ENCODE results near the gene POPDC3. TPM values are rescaled to one million over a fixed set of nuclear protein-coding genes. Genes with fewer than 3 reads are reported as not detected.

Gene POPDC3
- total and polyA plus RNA-seq, 2 donors (not counting 1 experiment from before 2014, with no cell fraction given), result not detected

- H4K20me1 ChIP-seq (ENCODE audit: control insufficient read depth, insufficient read depth, low read length, poor library complexity, severe bottlenecking), result no peaks in the 10 kb centered on the region
- WGBS (ENCODE audit: insufficient coverage), result 100% methylated on average over 3 of the region's 5 CpGs
- no peak overlapping the region for H2AFZ ChIP-seq (ENCODE audit: insufficient read depth, low read depth, low read length, poor library complexity, severe bottlenecking)
- no peak overlapping the region for H3K27ac ChIP-seq (ENCODE audit: low read length in 2 of 2)
- Mint-ChIP-seq H3K27ac (no peak overlapping the region), H3K27me3 (peaks cover 53% of the 10 kb centered on the region), H3K4me1 (peaks cover 3% of the 10 kb centered on the region), H3K9me3 (ENCODE audit: insufficient read depth) (no peaks in the 10 kb centered on the region), H3K4me3 (no peak overlapping the region)
- H3K9ac ChIP-seq (ENCODE audit: low read length), result no peak overlapping the region
- TF ChIP-seq EZH2 (IDR thresholded peaks at IDR 0.05; ENCODE audit: borderline replicate concordance, insufficient read depth, low read depth, low read length, poor library complexity, severe bottlenecking) (no peak), CTCF (IDR thresholded peaks at IDR 0.05) (no peak)
- no peak overlapping the region for H3K4me3 ChIP-seq (ENCODE audit: control extremely low read depth in 1 of 5, extremely low read depth in 1 of 5, insufficient read depth in 1 of 5, low read depth in 2 of 5, low read length in 4 of 5)
- no peaks in the 10 kb centered on the region for H3K4me1 ChIP-seq (ENCODE audit: control insufficient read depth in 2 of 2, insufficient read depth in 2 of 2, low read length in 2 of 2)
- H3K36me3 ChIP-seq (replicated peaks in 1 of 2; ENCODE audit: control extremely low read depth in 1 of 2, control insufficient read depth in 1 of 2, extremely low read depth in 1 of 2, insufficient read depth in 2 of 2, low read length in 1 of 2), result no peaks in the 10 kb centered on the region
- no peak overlapping the region for H3K4me2 ChIP-seq (replicated peaks; ENCODE audit: low read depth, low read length, poor library complexity, severe bottlenecking)
- ChIA-PET CTCF (no interaction called here), POLR2A (no interaction called here)
- intact Hi-C loops (cut with micrococcal nuclease), result no loop called here
- ATAC-seq (ENCODE audit: low read depth) (no peak), DNase-seq (no peak)
- H3K9me3 ChIP-seq (ENCODE audit: control extremely low read depth in 1 of 3, control insufficient read depth in 2 of 3, insufficient read depth in 1 of 3, low read length in 2 of 3), result no peaks in the 10 kb centered on the region
- H3K27me3 ChIP-seq (replicated peaks in 1 of 4; ENCODE audit: control extremely low read depth in 1 of 4, control insufficient read depth in 3 of 4, insufficient read depth in 4 of 4, low read length in 3 of 4), result peaks cover 0 to 18% (median 11%) of the 10 kb centered on the region in 4 experiments
- no peaks in the 10 kb centered on the region for H3K79me2 ChIP-seq (ENCODE audit: control insufficient read depth, insufficient read depth, low read length)
These were observed 1.2 kb downstream of the POPDC3 start for GRCh38 chr6:105178636-105179035.

GRCh38 chr6:105178110-105178509, 1.7 kb downstream of the POPDC3 start:
- no peak overlapping the region for H3K27ac ChIP-seq (ENCODE audit: low read length in 2 of 2)
- Mint-ChIP-seq H3K4me1 (peaks cover 3% of the 10 kb centered on the region), H3K4me3 (no peak overlapping the region), H3K9me3 (ENCODE audit: insufficient read depth) (no peaks in the 10 kb centered on the region), H3K27me3 (peaks cover 55% of the 10 kb centered on the region), H3K27ac (no peak overlapping the region)
- ATAC-seq (ENCODE audit: low read depth) (no peak), DNase-seq (no peak)
- no peaks in the 10 kb centered on the region for H3K9me3 ChIP-seq (ENCODE audit: control extremely low read depth in 1 of 3, control insufficient read depth in 2 of 3, insufficient read depth in 1 of 3, low read length in 2 of 3)
- no peaks in the 10 kb centered on the region for H4K20me1 ChIP-seq (ENCODE audit: control insufficient read depth, insufficient read depth, low read length, poor library complexity, severe bottlenecking)
- no peaks in the 10 kb centered on the region for H3K79me2 ChIP-seq (ENCODE audit: control insufficient read depth, insufficient read depth, low read length)
- intact Hi-C loops (cut with micrococcal nuclease), result no loop called here
- H3K36me3 ChIP-seq (replicated peaks in 1 of 2; ENCODE audit: control extremely low read depth in 1 of 2, control insufficient read depth in 1 of 2, extremely low read depth in 1 of 2, insufficient read depth in 2 of 2, low read length in 1 of 2), result no peaks in the 10 kb centered on the region
- TF ChIP-seq CTCF (IDR thresholded peaks at IDR 0.05) (no peak), EZH2 (IDR thresholded peaks at IDR 0.05; ENCODE audit: borderline replicate concordance, insufficient read depth, low read depth, low read length, poor library complexity, severe bottlenecking) (no peak)
- no peaks in the 10 kb centered on the region for H3K4me1 ChIP-seq (ENCODE audit: control insufficient read depth in 2 of 2, insufficient read depth in 2 of 2, low read length in 2 of 2)
- no peak overlapping the region for H3K9ac ChIP-seq (ENCODE audit: low read length)
- POLR2A ChIA-PET, result no interaction called here
- H3K4me2 ChIP-seq (replicated peaks; ENCODE audit: low read depth, low read length, poor library complexity, severe bottlenecking), result no peak overlapping the region
- WGBS (ENCODE audit: insufficient coverage), result no CpG with 5 or more reads among the region's 1 CpG
- CTCF ChIA-PET, result interaction anchor here (0.7 kb wide), 1 partner anchor 178 kb away, joined by 3 read pairs; no protein-coding TSS in a partner anchor
- peaks cover 0 to 18% (median 11%) of the 10 kb centered on the region in 4 experiments for H3K27me3 ChIP-seq (replicated peaks in 1 of 4; ENCODE audit: control extremely low read depth in 1 of 4, control insufficient read depth in 3 of 4, insufficient read depth in 4 of 4, low read length in 3 of 4)
- H3K4me3 ChIP-seq (ENCODE audit: control extremely low read depth in 1 of 5, extremely low read depth in 1 of 5, insufficient read depth in 1 of 5, low read depth in 2 of 5, low read length in 4 of 5), result no peak overlapping the region
- H2AFZ ChIP-seq (ENCODE audit: insufficient read depth, low read depth, low read length, poor library complexity, severe bottlenecking), result no peak overlapping the region
